Body of pancreas (tissue), 4 donors: Measurements from ENCODE around the gene SPTBN1.

Experiments
- CTCF ChIP-seq, 7 experiments: fragments of 450-650 bp in 4 of 7; fragments of 200-600 bp in 3 of 7; sonication (generic) in 3 of 7; IDR thresholded peaks; one replicate each; pipeline ENCODE4 v1.5.1; 2016 to 2019; ENCODE audit warnings: antibody characterized with exemption in 7 of 7
- POLR2A ChIP-seq, 3 donors: fragments of 450-650 bp; IDR thresholded peaks; one replicate each; pipeline ENCODE4 v1.6.1; 2016; ENCODE audit warnings: antibody characterized with exemption in 3 of 3, mild to moderate bottlenecking in 2 of 3

GRCh38 chr2:54676656-54677055 lies 220.5 kb downstream of the SPTBN1 start:
- no peak for TF ChIP-seq CTCF (IDR thresholded peaks at IDR 0.05)
- no peak for TF ChIP-seq POLR2A (IDR thresholded peaks at IDR 0.05)
